Mesendoderm (in vitro differentiated cells): Measurements from ENCODE around the gene SP1.
A peak's percentile ranks its signal among the peaks of the same experiment; 100 is the strongest.

ENCODE experiments used
- DNase-seq: peaks from one replicate; pipeline ENCODE4 v3.0.0; 2013
- H2AK5ac ChIP-seq: 2 replicates; pipeline ENCODE4 v1.6.1; 2013; ENCODE audit warnings: low read length, inconsistent platforms
- H2BK120ac ChIP-seq: 2 replicates; pipeline ENCODE4 v1.6.1; 2013; ENCODE audit warnings: low read depth, mild to moderate bottlenecking, low read length, moderate library complexity, mixed read lengths
- H2BK15ac ChIP-seq: replicated peaks from 2 replicates; pipeline ENCODE4 v1.6.1; 2013; ENCODE audit warnings: low read depth, mild to moderate bottlenecking, moderate library complexity
- H2BK5ac ChIP-seq: 2 replicates; pipeline ENCODE4 v1.6.1; 2013; ENCODE audit warnings: low read length, inconsistent platforms
- H3K18ac ChIP-seq: 2 replicates; pipeline ENCODE4 v1.6.1; 2013; ENCODE audit warnings: mild to moderate bottlenecking, low read length, mixed read lengths
- H3K23ac ChIP-seq: one replicate; pipeline ENCODE4 v1.6.1; 2013; ENCODE audit warnings: low read length
- H3K27ac ChIP-seq: 2 replicates; pipeline ENCODE4 v1.5.1; 2013; ENCODE audit warnings: low read depth, mild to moderate bottlenecking, inconsistent platforms, low read length, moderate library complexity
- H3K27me3 ChIP-seq: 2 replicates; pipeline ENCODE4 v1.6.1; 2013; ENCODE audit warnings: low read length, control low read depth, mild to moderate bottlenecking, inconsistent platforms; ENCODE audit not compliant: insufficient read depth, poor library complexity
- H3K36me3 ChIP-seq: 2 replicates; pipeline ENCODE4 v1.6.1; 2013; ENCODE audit warnings: low read length, inconsistent platforms; ENCODE audit not compliant: control insufficient read depth, insufficient read depth
- H3K4ac ChIP-seq: one replicate; pipeline ENCODE4 v1.6.1; 2013; ENCODE audit warnings: low read depth, mild to moderate bottlenecking, low read length, moderate library complexity
- H3K4me1 ChIP-seq: 2 replicates; pipeline ENCODE4 v1.6.1; 2013; ENCODE audit warnings: low read depth, low read length, inconsistent platforms; ENCODE audit not compliant: control insufficient read depth
- H3K4me2 ChIP-seq: 2 replicates; pipeline ENCODE4 v1.6.1; 2013; ENCODE audit warnings: low read length
- H3K4me3 ChIP-seq: 2 replicates; pipeline ENCODE4 v1.5.1; 2013; ENCODE audit warnings: mild to moderate bottlenecking, low read length
- H3K56ac ChIP-seq: one replicate; pipeline ENCODE4 v1.6.1; 2013; ENCODE audit warnings: low read length
- H3K79me1 ChIP-seq: 2 replicates; pipeline ENCODE4 v1.6.1; 2013; ENCODE audit warnings: low read length, inconsistent platforms
- H3K79me2 ChIP-seq: 2 replicates; pipeline ENCODE4 v1.6.1; 2013; ENCODE audit warnings: mild to moderate bottlenecking, low read length; ENCODE audit not compliant: control insufficient read depth, insufficient read depth
- H3K9ac ChIP-seq: 2 replicates; pipeline ENCODE4 v1.6.1; 2013; ENCODE audit warnings: low read length, inconsistent platforms
- H4K5ac ChIP-seq: one replicate; pipeline ENCODE4 v1.6.1; 2013; ENCODE audit warnings: low read length
- H4K8ac ChIP-seq: one replicate; pipeline ENCODE4 v1.6.1; 2013; ENCODE audit warnings: low read depth, mild to moderate bottlenecking, control low read depth, low read length, moderate library complexity
- WGBS: extraction: QIAGEN DNeasy Blood & Tissue Kit; methylation state at CpG from one replicate; pipeline ENCODE4 v1.1.7; 2013; ENCODE audit warnings: low lambda C conversion rate, missing lambda C conversion rate; ENCODE audit not compliant: insufficient coverage; ENCODE audit errors: extremely low coverage; 5-methylcytosine and 5-hydroxymethylcytosine counted together

The SP1 gene

DNA sequence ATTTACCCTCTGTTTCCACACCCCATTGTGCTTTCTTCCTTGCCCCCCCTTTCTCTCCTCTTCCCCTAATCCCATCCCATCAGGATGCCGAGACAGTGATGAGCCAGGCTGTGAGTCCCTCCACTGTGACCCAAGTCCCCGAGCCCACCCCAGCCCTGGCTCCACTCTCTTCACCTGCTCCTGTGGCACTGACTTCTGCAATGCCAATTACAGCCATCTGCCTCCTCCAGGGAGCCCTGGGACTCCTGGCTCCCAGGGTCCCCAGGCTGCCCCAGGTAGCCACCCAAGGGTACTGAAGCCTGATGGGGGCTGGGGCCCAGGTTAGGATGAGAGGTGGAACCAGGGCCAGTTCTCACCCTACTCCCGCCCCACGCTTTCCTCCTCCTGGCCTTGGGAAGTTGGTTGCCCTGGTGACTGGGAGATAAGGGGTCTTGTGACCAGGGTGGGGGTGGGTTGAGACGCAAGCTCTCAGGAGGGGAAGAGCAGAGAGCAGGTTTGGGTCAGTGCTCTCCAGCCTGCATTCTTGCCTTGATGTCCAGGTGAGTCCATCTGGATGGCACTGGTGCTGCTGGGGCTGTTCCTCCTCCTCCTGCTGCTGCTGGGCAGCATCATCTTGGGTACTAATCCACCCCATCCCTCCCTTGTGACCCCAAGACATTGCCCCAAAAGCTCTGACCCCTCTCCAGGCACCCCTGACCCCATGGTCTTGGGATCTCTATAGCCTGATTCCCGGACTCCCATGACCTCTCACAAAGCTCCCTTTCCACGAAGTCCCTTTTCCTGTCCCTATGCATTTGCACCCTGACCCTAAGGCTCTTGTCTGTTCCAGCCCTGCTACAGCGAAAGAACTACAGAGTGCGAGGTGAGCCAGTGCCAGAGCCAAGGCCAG is 44.9 kb downstream of the SP1 start:
- Histone ChIP-seq H2AK5ac (peak overlapping the region; percentile 27), H3K27me3 (no peaks in the 10 kb centered on the region), H4K5ac (no peak overlapping the region), H2BK15ac (no peak overlapping the region), H3K4me2 (no peak overlapping the region), H2BK120ac (no peak overlapping the region), H3K27ac (no peak overlapping the region), H3K4me3 (no peak overlapping the region), H2BK5ac (no peak overlapping the region), H3K36me3 (no peaks in the 10 kb centered on the region), H3K56ac (peak overlapping the region; percentile 42), H3K79me1 (no peaks in the 10 kb centered on the region), H3K4ac (no peak overlapping the region), H3K4me1 (peaks cover 9% of the 10 kb centered on the region), H4K8ac (no peak overlapping the region), H3K9ac (peak overlapping the region; percentile 20), H3K23ac (no peak overlapping the region), H3K18ac (no peak overlapping the region), H3K79me2 (no peaks in the 10 kb centered on the region)
- no CpG with 5 or more reads among the region's 9 CpGs for WGBS
- peak; percentile 80 for DNase-seq

DNA sequence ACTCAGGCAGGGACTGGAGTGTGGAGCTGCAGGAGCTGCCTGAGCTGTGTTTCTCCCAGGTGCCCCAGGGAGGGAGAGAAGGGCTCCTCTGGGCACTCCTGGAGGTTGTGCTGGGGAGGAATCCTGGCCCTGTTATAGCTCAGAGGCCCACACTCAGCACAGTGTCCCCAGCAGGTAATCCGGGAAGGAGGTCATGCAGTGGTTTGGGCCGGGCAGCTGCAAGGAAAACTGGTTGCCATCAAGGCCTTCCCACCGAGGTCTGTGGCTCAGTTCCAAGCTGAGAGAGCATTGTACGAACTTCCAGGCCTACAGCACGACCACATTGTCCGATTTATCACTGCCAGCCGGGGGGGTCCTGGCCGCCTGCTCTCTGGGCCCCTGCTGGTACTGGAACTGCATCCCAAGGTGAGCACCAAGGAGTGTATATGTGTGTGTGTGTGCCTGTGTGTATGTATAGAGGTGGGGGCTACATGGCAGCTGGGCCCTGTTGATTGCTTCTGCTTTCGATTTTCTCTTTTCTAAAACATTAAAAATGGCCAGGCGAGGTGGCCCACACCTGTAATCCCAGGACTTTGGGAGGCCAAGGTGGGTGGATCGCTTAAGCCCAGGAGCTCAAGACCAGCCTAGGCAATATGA is 45.7 kb downstream of the SP1 start:
- H3K36me3 ChIP-seq, result no peaks in the 10 kb centered on the region
- H3K4ac ChIP-seq, result no peak overlapping the region
- H3K18ac ChIP-seq, result no peak overlapping the region
- H2AK5ac ChIP-seq, result no peak overlapping the region
- no peak overlapping the region for H2BK5ac ChIP-seq
- H4K8ac ChIP-seq, result no peak overlapping the region
- H3K4me1 ChIP-seq, result peaks cover 9% of the 10 kb centered on the region
- H3K23ac ChIP-seq, result peak overlapping the region; percentile 50
- no peaks in the 10 kb centered on the region for H3K79me2 ChIP-seq
- H2BK15ac ChIP-seq, result no peak overlapping the region
- no CpG with 5 or more reads among the region's 11 CpGs for WGBS
- H3K27ac ChIP-seq, result no peak overlapping the region
- no peaks in the 10 kb centered on the region for H3K79me1 ChIP-seq
- no peak overlapping the region for H3K4me2 ChIP-seq
- no peaks in the 10 kb centered on the region for H3K27me3 ChIP-seq
- H3K9ac ChIP-seq, result peak overlapping the region; percentile 20
- peak overlapping the region; percentile 42 for H3K56ac ChIP-seq
- DNase-seq, result no peak
- H2BK120ac ChIP-seq, result no peak overlapping the region
- no peak overlapping the region for H4K5ac ChIP-seq
- no peak overlapping the region for H3K4me3 ChIP-seq

DNA sequence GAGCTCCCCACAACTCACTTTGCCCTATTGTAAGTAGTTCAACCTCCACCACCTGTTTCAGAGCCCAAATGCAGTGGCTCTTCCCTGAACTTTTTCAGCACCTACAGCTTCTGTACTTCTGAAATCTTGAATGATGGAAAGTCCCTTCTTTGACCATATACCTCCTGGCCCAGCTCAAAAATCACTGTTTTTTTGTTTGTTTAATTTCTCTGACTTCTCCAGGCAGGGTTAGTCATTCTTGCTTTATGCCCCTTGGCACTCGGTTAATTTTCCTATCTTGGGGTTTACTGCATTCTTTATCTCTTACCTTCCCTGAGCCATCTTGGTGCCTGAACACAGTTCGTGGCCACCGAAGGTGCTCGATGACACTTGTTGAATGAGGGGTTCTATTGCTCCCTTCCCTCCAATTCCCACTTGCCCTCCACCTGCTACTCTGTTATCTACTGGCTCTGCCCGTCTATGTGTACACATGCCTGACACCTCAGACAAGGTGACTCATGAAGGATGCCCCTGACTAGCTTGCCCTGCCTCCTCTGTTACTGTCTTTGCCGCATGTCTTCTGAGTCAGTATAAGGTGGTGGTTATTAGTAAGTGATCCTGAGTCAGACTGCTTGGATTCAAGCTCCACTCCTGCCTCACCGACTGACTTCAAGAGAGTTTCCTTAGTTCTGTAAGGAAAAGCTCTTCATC is 48.1 kb downstream of the SP1 start:
- no peak overlapping the region for H3K4me3 ChIP-seq
- no peak overlapping the region for H4K5ac ChIP-seq
- peaks cover 6% of the 10 kb centered on the region for H3K4me1 ChIP-seq
- H3K27ac ChIP-seq, result no peak overlapping the region
- H2BK15ac ChIP-seq, result no peak overlapping the region
- no peak overlapping the region for H4K8ac ChIP-seq
- H2AK5ac ChIP-seq, result no peak overlapping the region
- H2BK5ac ChIP-seq, result no peak overlapping the region
- H3K23ac ChIP-seq, result no peak overlapping the region
- no peaks in the 10 kb centered on the region for H3K79me1 ChIP-seq
- no CpG with 5 or more reads among the region's 7 CpGs for WGBS
- H3K56ac ChIP-seq, result no peak overlapping the region
- no peak overlapping the region for H2BK120ac ChIP-seq
- no peak overlapping the region for H3K9ac ChIP-seq
- H3K4ac ChIP-seq, result no peak overlapping the region
- no peak overlapping the region for H3K4me2 ChIP-seq
- no peaks in the 10 kb centered on the region for H3K36me3 ChIP-seq
- no peak overlapping the region for H3K18ac ChIP-seq
- H3K79me2 ChIP-seq, result no peaks in the 10 kb centered on the region
- DNase-seq, result no peak
- no peaks in the 10 kb centered on the region for H3K27me3 ChIP-seq

DNA sequence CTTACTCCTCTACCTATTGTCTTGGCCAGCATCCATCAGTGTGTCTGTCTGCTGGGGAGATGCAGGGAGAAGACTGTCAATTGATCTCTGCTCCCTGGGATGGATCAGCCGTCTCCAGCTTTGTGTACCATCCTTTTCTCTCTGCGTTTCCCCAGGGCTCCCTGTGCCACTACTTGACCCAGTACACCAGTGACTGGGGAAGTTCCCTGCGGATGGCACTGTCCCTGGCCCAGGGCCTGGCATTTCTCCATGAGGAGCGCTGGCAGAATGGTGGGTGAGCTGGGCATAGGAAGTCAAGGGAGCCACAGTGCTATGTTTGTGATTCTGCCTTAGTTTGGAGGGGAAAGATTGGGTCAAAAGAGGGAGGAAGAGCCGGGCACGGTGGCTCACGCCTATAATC is 48.8 kb downstream of the SP1 start:
- Histone ChIP-seq H3K56ac (no peak overlapping the region), H2BK5ac (no peak overlapping the region), H3K36me3 (no peaks in the 10 kb centered on the region), H2BK120ac (no peak overlapping the region), H3K4ac (no peak overlapping the region), H3K27me3 (no peaks in the 10 kb centered on the region), H3K79me2 (no peaks in the 10 kb centered on the region), H3K4me1 (peaks cover 5% of the 10 kb centered on the region), H3K27ac (no peak overlapping the region), H3K9ac (no peak overlapping the region), H4K8ac (no peak overlapping the region), H3K4me3 (no peak overlapping the region), H3K4me2 (no peak overlapping the region), H3K18ac (no peak overlapping the region), H2AK5ac (no peak overlapping the region), H4K5ac (no peak overlapping the region), H2BK15ac (no peak overlapping the region), H3K23ac (no peak overlapping the region), H3K79me1 (no peaks in the 10 kb centered on the region)
- WGBS, result no CpG with 5 or more reads among the region's 7 CpGs
- DNase-seq, result no peak

DNA sequence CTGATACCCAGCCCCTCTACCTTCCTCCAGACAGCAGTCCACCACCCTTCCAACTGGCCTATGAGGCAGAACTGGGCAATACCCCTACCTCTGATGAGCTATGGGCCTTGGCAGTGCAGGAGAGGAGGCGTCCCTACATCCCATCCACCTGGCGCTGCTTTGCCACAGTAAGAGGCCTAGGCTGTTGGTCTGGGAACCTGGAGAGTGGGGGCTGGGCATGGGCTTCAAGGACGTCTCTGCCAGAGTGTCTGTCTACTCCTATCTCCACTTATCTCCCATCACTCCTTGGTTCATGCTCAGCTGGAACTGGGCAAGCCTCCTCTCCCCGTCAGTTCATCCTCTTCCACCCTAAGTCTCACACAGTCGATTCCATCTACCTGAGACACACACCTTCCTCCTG is 50.1 kb downstream of the SP1 start:
- Histone ChIP-seq H3K4me1 (peaks cover 2% of the 10 kb centered on the region), H3K4me2 (no peak overlapping the region), H3K27me3 (no peaks in the 10 kb centered on the region), H3K36me3 (no peaks in the 10 kb centered on the region), H2AK5ac (no peak overlapping the region), H3K4ac (no peak overlapping the region), H3K18ac (no peak overlapping the region), H3K23ac (no peak overlapping the region), H2BK5ac (no peak overlapping the region), H2BK120ac (no peak overlapping the region), H3K4me3 (no peak overlapping the region), H3K79me1 (no peaks in the 10 kb centered on the region), H4K8ac (no peak overlapping the region), H2BK15ac (no peak overlapping the region), H4K5ac (no peak overlapping the region), H3K79me2 (no peaks in the 10 kb centered on the region), H3K56ac (no peak overlapping the region), H3K9ac (no peak overlapping the region), H3K27ac (no peak overlapping the region)
- no peak for DNase-seq
- WGBS, result no CpG with 5 or more reads among the region's 5 CpGs
